ENCODE results near the gene SLC25A19. TPM values are rescaled to one million over a fixed set of nuclear protein-coding genes. Genes with fewer than 3 reads are reported as not detected.

The SLC25A19 gene
- total and polyA plus RNA-seq, 10 donors = 12.4 to 32.5 (median 19.1) TPM

DNA sequence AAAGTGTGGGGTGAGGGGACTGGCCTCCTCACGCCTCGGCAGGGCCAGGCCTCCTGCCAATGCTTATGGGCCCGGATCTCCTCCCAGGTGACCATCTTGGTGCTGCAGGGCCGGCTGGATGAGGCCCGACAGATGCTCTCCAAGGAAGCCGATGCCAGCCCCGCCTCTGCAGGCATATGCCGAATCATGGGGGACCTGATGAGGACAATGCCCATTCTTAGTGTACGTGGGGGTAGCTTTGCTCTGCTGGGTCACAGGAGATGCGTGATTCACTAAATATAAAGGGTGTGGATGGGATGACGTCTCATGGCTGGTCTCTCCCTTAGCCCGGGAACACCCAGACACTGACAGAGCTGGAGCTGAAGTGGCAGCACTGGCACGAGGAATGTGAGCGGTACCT lies 64.2 kb downstream of the SLC25A19 start:
- Histone ChIP-seq H3K4me1 (peaks cover 0 to 24% (median 10%) of the 10 kb centered on the region in 6 donors), H3K4me3 (no peak overlapping the region), H3K36me3 (peaks cover 0 to 98% (median 78%) of the 10 kb centered on the region in 6 donors), H3K9me3 (no peaks in the 10 kb centered on the region), H3K27ac (no peak overlapping the region), H3K27me3 (replicated peaks in 1 of 7) (no peaks in the 10 kb centered on the region)
- intact Hi-C loops (cut with DNase I; ENCODE audit: low total_unique reads) = no loop called here
- TF ChIP-seq POLR2A (IDR thresholded peaks at IDR 0.05) (no peak), POLR2AphosphoS5 (IDR thresholded peaks at IDR 0.05) (peak in 1 of 3 donors; percentile 43)
- TF ChIP-seq, protein P1, sequence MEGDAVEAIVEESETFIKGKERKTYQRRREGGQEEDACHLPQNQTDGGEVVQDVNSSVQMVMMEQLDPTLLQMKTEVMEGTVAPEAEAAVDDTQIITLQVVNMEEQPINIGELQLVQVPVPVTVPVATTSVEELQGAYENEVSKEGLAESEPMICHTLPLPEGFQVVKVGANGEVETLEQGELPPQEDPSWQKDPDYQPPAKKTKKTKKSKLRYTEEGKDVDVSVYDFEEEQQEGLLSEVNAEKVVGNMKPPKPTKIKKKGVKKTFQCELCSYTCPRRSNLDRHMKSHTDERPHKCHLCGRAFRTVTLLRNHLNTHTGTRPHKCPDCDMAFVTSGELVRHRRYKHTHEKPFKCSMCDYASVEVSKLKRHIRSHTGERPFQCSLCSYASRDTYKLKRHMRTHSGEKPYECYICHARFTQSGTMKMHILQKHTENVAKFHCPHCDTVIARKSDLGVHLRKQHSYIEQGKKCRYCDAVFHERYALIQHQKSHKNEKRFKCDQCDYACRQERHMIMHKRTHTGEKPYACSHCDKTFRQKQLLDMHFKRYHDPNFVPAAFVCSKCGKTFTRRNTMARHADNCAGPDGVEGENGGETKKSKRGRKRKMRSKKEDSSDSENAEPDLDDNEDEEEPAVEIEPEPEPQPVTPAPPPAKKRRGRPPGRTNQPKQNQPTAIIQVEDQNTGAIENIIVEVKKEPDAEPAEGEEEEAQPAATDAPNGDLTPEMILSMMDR (IDR thresholded peaks at IDR 0.05 in 8 of 11, conservative IDR thresholded peaks at IDR 0.05 in 3 of 11) = no peak
- WGBS, 5 donors = 80 to 88% (median 86%) methylated on average over 9 to 14 of the region's 14 CpGs
- DNase-seq = no peak

Other genes with a start within 250 kb of the SLC25A19 start
- 100 to 1,000 TPM; 124 to 164 (median 137) TPM for gene ATP5PD, start 242.5 kb downstream of the SLC25A19 start, total RNA-seq
- 100 to 1,000 TPM; 257 to 312 (median 270) TPM for gene ATP5PD, start 242.5 kb downstream of the SLC25A19 start, polyA plus RNA-seq
- gene KCTD2, start 242.2 kb downstream of the SLC25A19 start, total RNA-seq = 10 to 100 TPM; 23.0 to 28.4 (median 25.5) TPM
- 10 to 100 TPM; 11.0 to 27.2 (median 11.9) TPM for gene KCTD2, start 242.2 kb downstream of the SLC25A19 start, polyA plus RNA-seq
- gene SLC16A5, start 201.5 kb downstream of the SLC25A19 start, total RNA-seq = 10 to 100 TPM in 6 of 7 donors, 1 to 10 TPM in 1; 9.3 to 31.0 (median 14.9) TPM
- 1 to 10 TPM; 3.1 to 6.4 (median 4.7) TPM for gene SLC16A5, start 201.5 kb downstream of the SLC25A19 start, polyA plus RNA-seq
- gene ARMC7, start 179.5 kb downstream of the SLC25A19 start, total RNA-seq = 10 to 100 TPM; 10.5 to 19.2 (median 14.7) TPM
- gene ARMC7, start 179.5 kb downstream of the SLC25A19 start, polyA plus RNA-seq = 10 to 100 TPM in 2 of 3 donors, 1 to 10 TPM in 1; 7.8 to 12.4 (median 10.0) TPM
- gene NT5C, start 157.7 kb downstream of the SLC25A19 start, total RNA-seq = 10 to 100 TPM; 48.2 to 77.9 (median 54.6) TPM
- 100 to 1,000 TPM; 105 to 145 (median 139) TPM for gene NT5C, start 157.7 kb downstream of the SLC25A19 start, polyA plus RNA-seq
- 100 to 1,000 TPM in 2 of 7 donors, 10 to 100 TPM in 5; 47.1 to 116 (median 92.1) TPM for gene JPT1, start 134.9 kb downstream of the SLC25A19 start, total RNA-seq
- gene JPT1, start 134.9 kb downstream of the SLC25A19 start, polyA plus RNA-seq = 100 to 1,000 TPM; 106 to 192 (median 164) TPM
- 100 to 1,000 TPM in 4 of 7 donors, 10 to 100 TPM in 3; 67.7 to 310 (median 251) TPM for gene SUMO2, start 106.5 kb downstream of the SLC25A19 start, total RNA-seq
- gene SUMO2, start 106.5 kb downstream of the SLC25A19 start, polyA plus RNA-seq = 100 to 1,000 TPM in 2 of 3 donors, 10 to 100 TPM in 1; 97.3 to 127 (median 117) TPM
- 10 to 100 TPM; 35.5 to 83.8 (median 66.1) TPM for gene NUP85, start 83.8 kb downstream of the SLC25A19 start, total RNA-seq
- 10 to 100 TPM; 45.8 to 79.8 (median 61.8) TPM for gene NUP85, start 83.8 kb downstream of the SLC25A19 start, polyA plus RNA-seq
- 10 to 100 TPM; 38.0 to 73.7 (median 65.2) TPM for gene GGA3, start 27.8 kb downstream of the SLC25A19 start, total RNA-seq
- gene GGA3, start 27.8 kb downstream of the SLC25A19 start, polyA plus RNA-seq = 10 to 100 TPM; 14.1 to 37.9 (median 26.9) TPM
- 10 to 100 TPM; 32.2 to 38.4 (median 35.1) TPM for gene MRPS7, start 27.6 kb downstream of the SLC25A19 start, total RNA-seq
- gene MRPS7, start 27.6 kb downstream of the SLC25A19 start, polyA plus RNA-seq = 10 to 100 TPM; 39.1 to 62.7 (median 47.2) TPM
- gene MIF4GD, start 18.2 kb downstream of the SLC25A19 start, total RNA-seq = 10 to 100 TPM; 27.1 to 47.3 (median 38.0) TPM
- 10 to 100 TPM; 28.2 to 38.0 (median 34.3) TPM for gene MIF4GD, start 18.2 kb downstream of the SLC25A19 start, polyA plus RNA-seq
- gene GRB2, start 116.2 kb upstream of the SLC25A19 start, total RNA-seq = 100 to 1,000 TPM; 180 to 352 (median 238) TPM
- 100 to 1,000 TPM in 1 of 3 donors, 10 to 100 TPM in 2; 66.8 to 117 (median 85.2) TPM for gene GRB2, start 116.2 kb upstream of the SLC25A19 start, polyA plus RNA-seq
- gene TMEM94, start 167.2 kb upstream of the SLC25A19 start, total RNA-seq = 100 to 1,000 TPM in 1 of 7 donors, 10 to 100 TPM in 6; 66.6 to 101 (median 94.1) TPM
- 10 to 100 TPM; 24.8 to 77.8 (median 59.5) TPM for gene TMEM94, start 167.2 kb upstream of the SLC25A19 start, polyA plus RNA-seq
- gene CASKIN2, start 226.1 kb upstream of the SLC25A19 start, total RNA-seq = 100 to 1,000 TPM in 3 of 7 donors, 10 to 100 TPM in 4; 33.5 to 135 (median 51.1) TPM
- 10 to 100 TPM in 1 of 3 donors, 1 to 10 TPM in 2; 4.7 to 27.8 (median 6.2) TPM for gene CASKIN2, start 226.1 kb upstream of the SLC25A19 start, polyA plus RNA-seq
- gene TSEN54, start 227.1 kb upstream of the SLC25A19 start, total RNA-seq = 10 to 100 TPM; 31.0 to 58.1 (median 35.4) TPM
- 10 to 100 TPM; 40.8 to 87.8 (median 68.9) TPM for gene TSEN54, start 227.1 kb upstream of the SLC25A19 start, polyA plus RNA-seq
- 10 to 100 TPM; 44.0 to 97.8 (median 75.1) TPM for gene LLGL2, start 236.3 kb upstream of the SLC25A19 start, total RNA-seq
- gene LLGL2, start 236.3 kb upstream of the SLC25A19 start, polyA plus RNA-seq = 100 to 1,000 TPM in 1 of 3 donors, 10 to 100 TPM in 2; 28.6 to 153 (median 92.6) TPM

Measured in spleen (tissue), 11 donors.